HCT116 (cell line): ENCODE results near the gene IQCN. TPM values are rescaled to one million over a fixed set of nuclear protein-coding genes. Genes with fewer than 3 reads are reported as not detected.

ENCODE experiments used
- ATAC-seq: fragments of 200-7000 bp; cut with Tn5 transposase; 2 replicates; pipeline ENCODE4 v1.9.1; 2020; ENCODE audit warnings: mild to moderate bottlenecking, moderate library complexity
- BruUV-seq: library from RNA; stranded (reverse); fragments of 400-500 nt; replicated peaks from 2 replicates; lab custom pipeline; 2021; lab: Mats Ljungman, UMichigan
- CTCF ChIA-PET: fragments of 300-600 bp; sonication (Branson Sonifier 250); formaldehyde crosslinking; loops from one replicate; lab custom pipeline; 2021; ENCODE audit warnings: antibody characterized with exemption; lab: Charles Lee
- POLR2A ChIA-PET: fragments of 300-600, 350-600 bp; sonication (Branson Sonifier 250); formaldehyde crosslinking; loops from one replicate; lab custom pipeline; 2021; ENCODE audit warnings: antibody characterized with exemption; lab: Charles Lee
- RAD21 ChIA-PET, 2 experiments: fragments of 300-600 bp; sonication (Branson Sonifier 250); formaldehyde crosslinking; loops; one replicate each; lab custom pipeline; 2023; ENCODE audit warnings: low total read pairs in 2 of 2; ENCODE audit not compliant: uncharacterized antibody in 2 of 2, unreplicated experiment in 2 of 2, low non-redundant PET in 1 of 2; lab: Charles Lee
- DNase-seq: peaks from one replicate; pipeline ENCODE4 v3.0.0-alpha.2; 2010; ENCODE audit warnings: low read depth, low spot score
- H2AFZ ChIP-seq: fragments of 200-600 bp; shearing (Covaris generic), sonication (generic); 2 replicates; pipeline ENCODE4 v1.6.1; 2017; ENCODE audit warnings: low read depth, mixed run types, mixed read lengths, antibody characterized with exemption, low read length; ENCODE audit not compliant: poor library complexity, severe bottlenecking
- H3K27ac ChIP-seq: 2 replicates; pipeline ENCODE4 v1.5.1; 2012; ENCODE audit warnings: low read depth, low read length
- H3K27me3 ChIP-seq: fragments of 200-600 bp; sonication (generic); 2 replicates; pipeline ENCODE4 v1.6.1; 2016; ENCODE audit warnings: mixed run types, low read length, mixed read lengths; ENCODE audit not compliant: insufficient read depth
- H3K36me3 ChIP-seq, 2 experiments: fragments of 200-500 bp in 1 of 2; fragments of 200-600 bp in 1 of 2; sonication (Bioruptor generic) in 1 of 2; sonication (generic) in 1 of 2; 2 replicates each; pipeline versions ENCODE4 v1.5.1 to v1.6.1; 2014 to 2016; ENCODE audit warnings: low read length in 2 of 2, inconsistent platforms in 1 of 2, mixed read lengths in 1 of 2, mixed run types in 1 of 2; ENCODE audit not compliant: insufficient read depth in 2 of 2, control insufficient read depth in 1 of 2
- H3K4me1 ChIP-seq, 2 experiments: fragments of 200-600 bp in 1 of 2; sonication (generic) in 1 of 2; 2 replicates each; pipeline versions ENCODE4 v1.5.1 to v1.6.1; 2012 to 2017; ENCODE audit warnings: low read length in 2 of 2, inconsistent platforms in 1 of 2, mild to moderate bottlenecking in 1 of 2, mixed read lengths in 1 of 2, mixed run types in 1 of 2, moderate library complexity in 1 of 2; ENCODE audit not compliant: insufficient read depth in 2 of 2, control insufficient read depth in 1 of 2
- H3K4me2 ChIP-seq: fragments of 200-600 bp; sonication (generic); 2 replicates; pipeline ENCODE4 v1.6.1; 2017; ENCODE audit warnings: mixed run types, low read length, mixed read lengths
- H3K4me3 ChIP-seq, 2 experiments: fragments of 200-600 bp in 1 of 2; sonication (generic) in 1 of 2; replicated peaks in 1 of 2; 2 replicates each; pipeline ENCODE4 v1.5.1; 2011 to 2016; ENCODE audit warnings: low read length in 2 of 2, control low read depth in 1 of 2, low read depth in 1 of 2, mild to moderate bottlenecking in 1 of 2, mixed read lengths in 1 of 2, mixed run types in 1 of 2
- H3K79me2 ChIP-seq: fragments of 200-600 bp; sonication (generic); 2 replicates; pipeline ENCODE4 v1.6.1; 2017; ENCODE audit warnings: mild to moderate bottlenecking, mixed run types, low read length, moderate library complexity, mixed read lengths; ENCODE audit not compliant: insufficient read depth
- H3K9ac ChIP-seq: fragments of 200-600 bp; sonication (generic); 2 replicates; pipeline ENCODE4 v1.6.1; 2016; ENCODE audit warnings: low read length, mixed read lengths
- H3K9me2 ChIP-seq: fragments of 200-600 bp; sonication (generic), shearing (Covaris generic); 2 replicates; pipeline ENCODE4 v1.6.1; 2017; ENCODE audit warnings: mixed run types, mild to moderate bottlenecking, moderate library complexity; ENCODE audit not compliant: insufficient read depth
- H3K9me3 ChIP-seq, 2 experiments: fragments of 200-500 bp in 1 of 2; fragments of 200-600 bp in 1 of 2; sonication (Bioruptor generic) in 1 of 2; sonication (generic) in 1 of 2; 2 replicates each; pipeline ENCODE4 v1.6.1; 2014 to 2017; ENCODE audit warnings: low read length in 2 of 2, mixed read lengths in 2 of 2, inconsistent platforms in 1 of 2, low read depth in 1 of 2, mild to moderate bottlenecking in 1 of 2, mixed run types in 1 of 2, moderate library complexity in 1 of 2; ENCODE audit not compliant: control insufficient read depth in 1 of 2, insufficient read depth in 1 of 2
- H4K20me1 ChIP-seq: fragments of 200-600 bp; sonication (generic), shearing (Covaris generic); 2 replicates; pipeline ENCODE4 v1.6.1; 2017; ENCODE audit warnings: mixed run types, mild to moderate bottlenecking, moderate library complexity; ENCODE audit not compliant: insufficient read depth
- CBX3 ChIP-seq: IDR thresholded peaks from 2 replicates; pipeline ENCODE4 v1.6.1; 2012; ENCODE audit warnings: low read depth
- CEBPB ChIP-seq: IDR thresholded peaks from 2 replicates; pipeline ENCODE4 v1.6.1; 2012; ENCODE audit warnings: low read depth
- EGR1 ChIP-seq: IDR thresholded peaks from 2 replicates; pipeline ENCODE4 v1.6.1; 2012; ENCODE audit warnings: low read depth
- POLR2AphosphoS5 ChIP-seq: IDR thresholded peaks from 2 replicates; pipeline ENCODE4 v1.6.1; 2011; ENCODE audit warnings: mild to moderate bottlenecking, low read depth, low read length, moderate library complexity
- SP1 ChIP-seq: IDR thresholded peaks from 2 replicates; pipeline ENCODE4 v1.6.1; 2012; ENCODE audit warnings: low read depth
- YY1 ChIP-seq: IDR thresholded peaks from 2 replicates; pipeline ENCODE4 v1.6.1; 2011; ENCODE audit warnings: low read length, low read depth, moderate library complexity, mild to moderate bottlenecking; ENCODE audit not compliant: insufficient replicate concordance; ENCODE audit errors: extremely low read depth
- ZFX ChIP-seq: fragments of 450-650 bp; IDR thresholded peaks from 2 replicates; pipeline ENCODE4 v1.6.1; 2017
- intact Hi-C: fragments of 100-400 bp; cut with micrococcal nuclease; formaldehyde crosslinking; loops from 2 replicates; pipeline ENCODE4 v1.10.0; 2022
- total RNA-seq: library from RNA; stranded (reverse); gene quantifications from one replicate; pipeline ENCODE4 v1.2.1, GENCODE V29; 2021; ENCODE audit not compliant: unreplicated experiment

IQCN gene
- total RNA-seq, 1 experiment from 2014 or later: 4.8 TPM

DNA sequence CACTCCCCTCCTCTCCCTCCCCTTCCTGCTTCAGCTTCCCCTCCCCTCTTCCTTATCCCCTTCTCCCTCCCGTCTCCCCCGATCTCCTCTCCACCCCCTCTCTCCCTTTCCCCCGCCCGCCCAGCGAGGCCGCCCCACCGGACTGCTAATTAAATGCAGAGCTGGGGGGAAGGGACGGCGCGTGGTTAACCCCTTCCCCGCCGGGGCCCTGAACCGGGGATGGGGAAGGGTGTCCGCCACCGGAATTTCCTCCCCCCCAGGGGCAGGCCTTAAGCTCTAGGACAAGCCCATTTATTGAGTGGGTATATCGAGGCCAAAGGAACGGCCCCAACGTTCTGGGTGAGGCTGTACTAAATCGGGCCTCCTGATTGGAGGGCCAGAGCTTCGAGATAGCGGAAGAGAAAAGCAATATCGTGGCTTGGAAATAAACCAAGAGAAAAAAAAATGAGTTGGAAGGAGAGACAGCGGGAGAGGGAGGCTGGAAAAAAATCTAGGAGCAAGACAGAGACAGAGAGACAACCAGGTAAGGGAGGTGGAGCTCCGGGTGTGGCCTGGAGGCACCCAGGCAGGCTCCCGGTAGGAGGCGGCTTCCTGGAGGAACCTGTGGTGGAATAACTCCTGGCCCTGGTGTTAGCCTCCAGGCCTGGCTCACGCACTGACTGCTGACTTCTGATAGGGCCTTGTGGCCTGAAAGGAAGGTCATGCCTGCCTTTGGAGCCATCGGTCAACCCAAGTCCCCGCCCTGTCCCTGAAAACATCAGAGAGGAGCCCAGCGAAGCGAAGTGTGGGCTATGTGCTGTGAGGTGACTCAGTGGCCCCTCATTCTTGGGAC is 18.8 kb upstream of the IQCN start (continued):
- TF ChIP-seq YY1: peak; percentile 14
- peak; percentile 50 for TF ChIP-seq SP1
- TF ChIP-seq ZFX: no peak
- no peak for TF ChIP-seq CBX3
- peak; percentile 64 for TF ChIP-seq POLR2AphosphoS5
- no peak for TF ChIP-seq CEBPB

DNA sequence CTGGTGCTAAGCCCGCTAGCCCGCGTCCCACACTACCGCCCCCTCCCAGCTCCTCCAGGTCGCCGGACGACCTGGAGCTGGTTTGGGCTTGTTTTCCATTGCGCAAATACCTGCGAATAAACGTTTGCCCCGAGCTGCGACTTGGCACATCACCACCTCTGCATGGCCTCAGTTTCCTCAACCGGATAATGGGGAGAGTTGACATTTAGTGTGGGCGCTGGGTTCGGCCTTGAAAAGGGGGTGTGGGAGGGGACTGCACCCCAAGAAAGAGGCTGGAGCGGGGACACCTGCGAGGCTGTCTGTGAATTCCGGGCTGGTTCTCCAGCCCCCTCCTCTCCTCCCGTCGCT is 18.2 kb upstream of the IQCN start:
- ChIA-PET POLR2A (interaction anchor here (0.6 to 4.4 kb wide), 13 partner anchors 9 to 645 kb away, joined by 3 to 138 read pairs (median 4); partner anchors contain the start of genes GDF15, JUND and LSM4), RAD21 (interaction anchor here (0.6 to 1.5 kb wide), 5 partner anchors 9 to 77 kb away, joined by 3 to 10 read pairs (median 6); partner anchors contain the start of genes IQCN (in 1 of the 2) and JUND (in 1 of the 2)), CTCF (interaction anchor here (0.9 to 3.1 kb wide), 5 partner anchors 10 to 36 kb away, joined by 3 to 28 read pairs (median 7); partner anchors contain the start of gene JUND)
- peak; percentile 31 for TF ChIP-seq POLR2AphosphoS5
- TF ChIP-seq ZFX: no peak
- peak; percentile 26; the same call in 1 of the 2 replicates for TF ChIP-seq EGR1
- H2AFZ ChIP-seq: no peak overlapping the region
- peak overlapping the region; percentile 86 for H3K9ac ChIP-seq
- ATAC-seq: peak; percentile 23
- no peaks in the 10 kb centered on the region for H3K27me3 ChIP-seq
- TSS peak; percentile 62 for BruUV-seq
- peak overlapping the region; percentile 49 to 74 for H3K4me3 ChIP-seq
- H3K79me2 ChIP-seq: no peaks in the 10 kb centered on the region
- H3K36me3 ChIP-seq: no peaks in the 10 kb centered on the region
- peak overlapping the region; percentile 94 for H3K27ac ChIP-seq
- H4K20me1 ChIP-seq: no peaks in the 10 kb centered on the region
- intact Hi-C loops: no loop called here
- peaks cover 28 to 58% of the 10 kb centered on the region in 2 experiments for H3K4me1 ChIP-seq
- no peaks in the 10 kb centered on the region for H3K9me3 ChIP-seq
- no peaks in the 10 kb centered on the region for H3K9me2 ChIP-seq
- no peak for DNase-seq
- peak overlapping the region; percentile 98 for H3K4me2 ChIP-seq
